ENCODE measurements around the gene CFAP77.

The CFAP77 gene

DNA sequence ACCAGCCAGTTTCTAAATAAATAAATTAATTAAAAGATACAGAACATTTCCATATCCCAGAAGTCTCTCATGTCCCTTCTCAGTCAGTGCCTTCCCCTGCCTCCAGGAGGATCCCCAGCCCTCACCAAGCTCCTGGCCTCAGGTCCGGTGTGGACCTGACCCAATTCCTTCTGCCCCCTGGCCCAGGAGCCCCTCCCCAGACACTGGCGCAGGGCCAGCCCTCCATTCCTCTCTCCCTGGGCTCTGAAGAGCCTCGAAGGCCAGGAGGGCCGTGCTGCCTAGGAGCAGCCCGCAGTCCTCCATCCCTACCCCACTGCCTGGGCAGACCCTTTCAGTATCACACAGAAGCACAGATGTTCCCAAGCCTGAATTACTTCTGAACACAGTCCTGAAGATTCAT, 110.6 kb downstream of the CFAP77 start:
- no peak for DNase-seq

DNA sequence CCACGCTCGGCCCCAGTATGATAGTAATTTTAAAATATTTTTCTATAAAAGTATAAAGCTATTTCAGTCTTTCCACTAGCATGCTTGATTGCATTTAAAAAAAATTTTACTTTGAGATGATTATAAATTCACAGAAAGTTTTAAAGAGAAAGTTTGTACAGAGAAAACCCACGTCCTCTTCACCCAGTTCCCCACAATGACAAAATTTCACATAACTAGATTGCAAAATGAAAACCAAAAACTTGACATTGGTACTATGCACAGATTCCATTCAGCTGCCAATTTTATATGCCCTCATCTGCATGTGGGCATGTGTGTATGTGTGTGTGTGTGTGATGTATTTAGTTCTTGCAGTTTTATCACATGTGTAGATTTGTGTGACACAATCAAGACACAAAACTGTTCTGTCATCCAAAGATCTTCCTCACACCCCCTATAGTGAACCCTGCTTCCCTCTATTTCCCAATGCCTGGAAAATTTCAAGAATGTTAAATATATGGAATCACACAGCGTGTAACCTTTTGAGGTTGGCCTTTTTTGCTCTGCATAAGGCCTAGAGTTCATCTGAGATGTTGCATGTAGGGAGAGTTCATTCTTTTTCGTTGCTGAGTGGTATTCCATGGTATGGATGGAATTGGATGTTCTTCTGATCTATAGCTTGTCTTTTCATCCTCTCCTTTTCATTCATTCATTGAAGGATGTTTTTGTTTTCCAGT, 115.5 kb downstream of the CFAP77 start:
- no peak for DNase-seq

DNA sequence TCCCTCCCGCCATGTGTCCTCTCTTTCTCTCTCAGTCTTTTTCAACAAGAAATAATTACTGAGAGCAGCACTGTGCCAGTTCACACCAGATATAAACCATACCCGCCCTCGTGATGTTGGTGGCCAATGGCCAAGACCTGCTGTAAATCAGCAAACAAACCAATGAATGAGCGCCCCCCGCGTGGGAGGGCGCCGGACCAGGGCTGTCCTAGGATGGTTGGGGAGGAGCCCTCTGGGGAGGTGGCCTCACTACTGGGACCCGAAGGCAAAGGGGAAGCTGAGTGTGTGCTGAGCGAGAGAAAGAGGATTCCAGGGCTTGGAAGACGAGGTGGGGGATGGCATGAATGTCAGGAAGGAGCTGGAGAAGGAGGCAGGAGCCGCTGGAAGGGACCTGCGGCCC, 121.2 kb downstream of the CFAP77 start:
- DNase-seq: no peak

DNA sequence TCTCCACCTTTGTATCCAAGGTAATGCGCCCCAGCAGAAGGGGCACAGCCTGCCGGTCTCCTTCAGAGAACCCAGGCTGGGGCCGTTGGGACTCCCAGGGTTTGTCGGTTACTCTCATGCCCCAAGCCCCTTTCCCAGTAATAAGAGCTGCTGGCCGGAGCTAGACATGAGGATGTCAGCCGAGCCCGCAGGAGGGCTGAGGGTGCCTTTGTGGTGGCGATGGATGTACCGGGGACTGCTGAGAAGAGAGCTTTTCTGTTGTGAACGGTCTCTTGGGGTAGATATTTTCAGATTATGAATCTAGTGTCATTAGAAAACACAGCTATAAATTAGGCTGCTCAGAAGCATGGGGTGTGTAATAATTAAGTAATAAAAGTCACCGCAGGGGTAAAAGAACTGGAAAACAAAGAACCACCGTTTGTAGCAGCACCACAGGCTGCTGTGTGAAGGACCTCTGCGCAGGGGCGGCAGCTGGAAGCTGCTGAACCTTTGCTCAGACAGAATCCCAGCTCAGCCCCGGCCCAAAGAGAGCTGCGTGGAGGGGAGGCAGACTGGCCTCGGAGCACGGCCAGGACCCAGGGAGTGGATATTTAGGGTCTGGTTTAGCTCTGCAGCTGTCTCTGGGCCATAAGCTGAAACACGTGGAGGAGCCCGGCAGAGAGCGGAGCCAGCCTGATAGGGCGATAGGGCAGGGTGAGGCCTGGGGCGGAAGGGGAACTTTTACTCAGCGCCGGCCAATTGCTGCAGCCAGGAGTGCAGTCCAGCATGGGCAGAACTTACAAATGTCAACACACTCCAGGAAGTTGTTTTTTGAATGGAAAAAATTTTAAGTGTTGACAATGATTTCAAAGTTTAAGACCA, 121.9 kb downstream of the CFAP77 start:
- no peak for DNase-seq

DNA sequence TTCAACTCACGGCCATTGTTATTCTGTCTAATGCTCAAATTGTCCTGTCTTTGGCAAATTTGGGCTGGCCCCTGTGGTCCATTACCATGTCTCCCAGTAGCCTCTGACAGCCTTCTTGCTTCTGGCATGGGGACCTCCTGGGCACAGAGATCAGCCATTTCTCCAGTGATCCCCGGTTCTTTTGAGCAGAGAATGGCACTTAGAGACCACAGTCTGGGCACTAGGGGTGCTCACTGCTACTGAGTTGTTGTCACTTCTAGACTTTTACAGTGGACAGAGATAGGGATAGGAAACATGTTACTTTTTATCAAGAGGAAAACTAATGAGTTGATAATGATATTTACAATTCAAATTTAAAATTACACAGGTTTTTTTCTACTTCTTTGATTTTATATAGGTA, 124.8 kb downstream of the CFAP77 start:
- no peak for DNase-seq

DNA sequence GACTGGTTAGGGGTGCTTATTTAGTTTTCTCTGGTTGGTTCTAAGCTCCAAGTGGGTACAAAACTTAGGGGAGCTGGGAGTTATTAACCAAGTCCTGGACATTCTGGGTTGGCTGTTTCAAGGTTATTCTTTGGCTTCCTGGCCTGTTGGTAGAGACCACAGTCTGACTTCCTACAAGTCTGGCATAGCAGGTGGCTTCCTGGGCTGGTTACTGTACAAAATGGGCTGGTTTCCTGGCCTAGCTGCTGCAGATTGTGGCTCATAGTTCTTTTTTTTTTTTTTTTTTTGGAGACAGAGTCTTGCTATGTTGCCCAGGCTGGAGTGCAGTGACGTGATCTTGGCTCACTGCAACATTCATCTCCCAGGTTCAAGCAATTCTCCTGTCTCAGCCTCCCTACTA, 126.1 kb downstream of the CFAP77 start:
- DNase-seq: no peak

DNA sequence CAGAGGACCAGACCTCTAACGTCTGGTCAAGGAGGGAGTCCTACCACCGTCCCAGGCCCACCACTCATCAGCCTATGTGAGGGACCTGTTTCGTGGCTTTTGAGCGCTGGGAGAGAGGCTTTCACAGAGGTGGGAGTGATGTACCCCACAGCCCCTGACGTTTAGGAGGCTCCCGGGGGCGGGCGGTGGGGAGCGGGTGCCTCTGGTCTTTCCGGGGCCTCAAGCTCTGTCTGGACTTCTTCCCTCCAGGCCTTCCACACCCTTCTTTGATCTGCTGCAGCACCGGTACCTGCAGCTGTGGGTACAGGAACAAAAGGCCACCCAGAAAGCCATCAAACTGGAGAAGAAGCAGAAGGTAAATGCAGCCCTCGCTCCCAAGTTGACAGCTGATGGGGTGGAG, 127.3 kb downstream of the CFAP77 start:
- no peak for DNase-seq

DNA sequence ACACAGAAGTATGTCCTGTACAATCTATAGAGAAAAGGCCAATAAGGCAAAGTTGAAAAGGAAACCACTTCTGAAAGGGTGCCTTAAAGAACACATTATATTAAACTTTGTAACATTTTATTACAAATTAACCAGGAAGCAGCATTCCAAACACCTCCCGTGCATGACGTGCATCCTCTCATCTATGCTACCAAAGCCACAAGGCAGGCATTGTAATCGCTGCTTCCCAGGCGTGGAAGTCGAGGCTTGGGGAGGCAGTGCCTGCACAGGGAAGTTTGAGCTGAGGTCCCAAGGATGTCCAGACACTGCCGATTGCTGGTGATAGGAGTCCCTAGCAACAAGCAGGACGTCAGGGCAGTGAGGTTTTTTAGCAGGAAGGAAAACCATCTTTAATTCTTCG, 128.1 kb downstream of the CFAP77 start:
- no peak for DNase-seq

DNA sequence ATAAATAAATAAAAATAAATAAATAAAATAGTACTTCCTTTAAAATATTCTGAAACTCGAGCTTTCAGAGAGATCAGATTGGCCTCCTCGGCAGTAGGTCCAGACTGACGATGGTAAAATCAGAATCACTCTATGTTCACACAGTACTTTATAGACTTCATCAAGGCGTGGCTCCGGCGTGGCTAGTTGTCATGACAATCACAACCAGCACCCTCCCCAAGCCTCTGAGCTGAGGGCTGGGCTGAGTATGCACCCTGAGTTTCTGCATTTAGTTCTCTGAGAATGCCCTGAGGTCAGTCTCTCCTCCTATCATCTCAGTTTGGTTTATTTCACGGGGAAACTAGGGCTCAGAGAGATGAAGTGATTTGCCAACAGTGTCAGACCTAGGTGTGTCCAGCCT, 129.1 kb downstream of the CFAP77 start:
- no peak for DNase-seq

DNA sequence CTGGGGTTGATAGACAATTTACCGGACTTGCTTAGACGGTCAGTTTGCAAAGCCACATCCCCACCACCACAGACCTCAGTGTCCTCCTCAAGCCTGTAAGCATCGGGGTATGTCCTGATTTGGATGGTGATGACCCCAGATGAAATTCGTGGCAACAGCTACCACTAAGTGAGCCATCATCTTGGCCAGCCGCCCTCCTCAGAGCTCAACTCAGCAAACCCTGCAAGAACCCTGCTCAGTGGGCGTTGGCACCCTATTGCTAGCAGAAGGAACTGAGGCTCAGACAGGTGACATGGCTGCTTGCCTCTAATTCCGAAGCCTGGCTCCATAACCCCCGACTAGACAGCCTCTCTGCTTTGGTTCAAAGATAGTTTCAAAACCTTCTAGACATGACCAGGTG, 131.0 kb downstream of the CFAP77 start:
- no peak for DNase-seq

DNA sequence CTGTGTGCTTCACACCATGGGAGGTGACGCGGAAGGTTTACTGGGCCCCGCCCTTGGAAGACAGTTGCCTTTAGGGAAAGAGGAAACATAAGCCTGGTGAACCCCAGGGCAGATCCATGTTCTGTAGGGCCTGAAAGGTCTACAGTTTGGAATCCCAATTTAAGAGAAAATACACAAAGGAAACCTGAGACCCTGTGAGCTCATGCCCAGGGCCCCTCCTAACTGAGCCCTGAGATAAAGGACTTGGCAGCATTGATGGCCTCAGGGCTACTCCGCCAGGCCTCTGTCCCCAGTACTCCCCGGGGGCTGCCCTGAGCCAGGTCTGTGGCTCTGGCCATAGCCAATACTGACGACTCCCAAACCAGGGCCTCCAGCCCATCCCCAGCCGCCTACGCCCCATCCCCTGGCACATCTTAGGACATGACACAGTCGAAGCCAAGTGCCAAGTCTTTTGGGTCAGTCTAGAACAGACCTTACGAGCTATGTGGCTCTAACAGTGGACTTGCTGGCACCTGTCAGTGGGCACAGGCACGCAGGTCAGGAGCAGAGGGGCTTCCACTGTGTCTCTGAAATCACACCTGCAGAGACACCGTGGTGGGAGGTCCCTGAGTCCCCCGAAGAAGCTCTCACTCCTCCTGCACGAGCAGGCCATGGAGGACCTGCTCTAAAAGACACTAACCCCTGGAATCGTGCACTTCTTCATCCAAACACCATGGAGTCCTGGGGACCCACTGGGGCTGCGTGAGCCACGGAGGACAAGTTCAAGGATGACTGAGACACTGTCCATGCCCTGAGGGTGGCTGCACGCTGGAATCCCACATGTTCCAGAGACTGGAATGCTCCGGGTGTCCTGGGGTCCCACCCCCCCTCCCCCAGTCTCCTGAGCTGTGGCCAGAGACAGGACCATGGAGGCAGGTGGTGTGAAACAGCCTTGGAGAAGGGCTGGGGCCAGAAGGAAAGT, 132.1 kb downstream of the CFAP77 start:
- DNase-seq: no peak

DNA sequence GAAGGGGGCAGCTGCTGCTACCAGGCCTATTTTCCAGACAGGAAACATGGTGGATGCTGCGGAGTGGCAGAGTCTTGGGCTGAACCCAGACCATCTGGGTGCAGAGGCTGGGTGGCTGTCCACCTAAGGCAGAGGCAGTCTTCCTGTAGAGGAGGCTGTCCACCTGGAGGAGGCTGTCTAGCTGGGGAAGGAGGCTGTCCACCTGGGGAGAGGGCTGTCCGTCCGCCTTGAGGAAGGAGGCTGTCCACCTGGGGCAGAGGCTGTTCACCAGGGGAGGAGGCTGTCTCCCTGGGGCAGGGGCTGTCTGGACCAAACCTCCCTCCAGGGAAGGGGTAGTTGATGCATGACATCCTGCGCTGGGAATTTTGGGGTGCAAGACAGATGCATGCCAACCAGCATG, 133.2 kb downstream of the CFAP77 start:
- no peak for DNase-seq

DNA sequence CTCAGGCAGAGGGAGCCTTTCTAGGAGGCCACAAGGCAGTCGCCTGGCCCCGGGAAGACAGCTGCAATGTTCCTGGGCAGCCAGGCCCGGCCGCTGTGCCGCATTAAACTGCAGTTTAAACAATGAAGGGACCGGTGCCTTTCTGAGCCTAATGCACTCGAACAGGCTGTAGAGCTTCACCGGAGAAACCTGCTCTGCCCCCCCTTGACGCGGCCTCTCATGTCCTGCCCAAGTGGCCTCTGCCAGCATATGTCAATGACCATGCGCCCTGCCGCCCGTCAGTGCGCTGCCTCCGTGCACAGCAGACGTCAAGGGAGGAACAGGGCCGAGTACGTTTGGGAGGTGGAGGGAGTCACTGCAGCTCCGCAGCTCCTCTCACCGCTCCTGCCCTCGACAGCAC, 133.9 kb downstream of the CFAP77 start:
- DNase-seq: no peak

DNA sequence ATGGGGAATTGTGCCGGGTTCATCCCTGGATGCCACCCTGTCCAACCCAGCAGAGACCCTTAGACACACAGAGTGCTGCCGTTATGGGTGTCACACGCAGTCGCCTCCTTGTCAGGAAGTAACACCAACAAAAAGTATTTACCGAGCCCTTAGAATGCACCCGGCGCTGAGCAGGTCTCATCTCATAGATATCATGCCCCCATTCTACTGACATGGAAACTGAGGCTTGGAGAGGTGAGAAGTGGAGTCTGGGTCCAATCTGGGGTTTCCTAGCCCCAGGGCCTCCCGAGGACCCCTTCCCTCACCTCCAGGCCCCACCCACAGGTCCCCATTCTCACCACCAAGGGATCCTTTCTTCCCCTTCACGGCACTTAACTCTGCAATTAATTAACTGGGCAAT, 135.6 kb downstream of the CFAP77 start:
- no peak for DNase-seq

DNA sequence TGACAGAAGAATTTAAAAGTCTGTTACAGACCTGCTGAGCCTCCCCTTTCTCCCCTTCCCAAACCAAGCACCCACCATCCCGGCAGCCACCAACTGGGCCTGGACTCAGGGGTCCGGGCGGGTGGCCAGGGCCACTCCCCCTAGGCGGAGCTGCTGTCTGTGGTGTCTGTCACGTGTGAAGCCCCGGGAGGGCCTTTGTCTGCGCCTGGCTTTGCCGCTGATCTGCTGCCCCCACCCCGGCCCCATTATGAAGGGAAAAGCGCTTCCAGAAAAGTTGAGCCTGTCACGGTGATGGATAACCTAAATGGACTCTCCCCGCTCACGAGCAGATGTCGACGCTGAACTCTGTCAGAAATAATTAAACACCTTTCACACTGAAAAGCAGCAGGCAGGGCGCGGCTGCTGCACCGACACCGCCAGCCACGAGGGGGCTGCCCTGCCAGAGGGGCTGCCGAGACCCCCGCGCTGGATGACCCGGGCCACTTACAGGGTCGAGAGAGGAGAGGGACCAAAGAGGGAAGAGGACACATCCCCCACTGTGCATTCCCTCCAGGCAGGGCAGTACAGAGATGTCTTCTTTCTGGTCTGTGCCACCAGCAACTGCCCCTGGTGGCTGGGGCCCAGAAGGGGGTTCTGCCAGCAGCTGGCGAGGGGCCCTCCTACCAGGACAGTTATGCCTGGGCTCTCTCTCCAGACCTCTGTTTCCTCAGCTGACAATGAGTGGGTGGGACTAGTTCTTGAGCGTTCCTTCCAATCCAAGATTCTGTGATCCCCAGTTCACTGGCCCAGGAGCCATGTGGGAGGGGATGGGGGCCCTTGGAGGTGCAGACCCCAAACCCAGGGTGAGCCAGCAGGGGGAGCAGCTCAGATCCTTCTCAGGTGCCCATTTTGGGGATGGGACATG, 136.4 kb downstream of the CFAP77 start:
- DNase-seq: no peak

DNA sequence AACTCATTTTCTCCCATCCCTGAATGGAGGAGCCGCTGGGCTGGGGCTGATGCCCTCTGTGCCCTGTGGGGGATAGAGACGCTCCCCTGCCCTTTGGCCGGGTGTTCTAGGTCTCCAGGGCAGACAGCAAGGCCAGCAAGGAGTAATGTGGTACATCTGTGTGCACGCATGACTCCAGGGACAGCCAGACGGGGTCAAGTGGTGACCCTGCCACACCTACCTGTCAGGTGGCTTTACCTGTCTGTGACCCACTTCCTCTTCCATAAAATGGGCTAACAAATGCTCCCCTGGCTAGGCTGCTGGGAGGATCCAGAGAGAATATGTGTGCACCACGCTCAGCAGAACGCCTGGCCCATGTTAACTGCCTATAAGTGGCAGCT, 137.0 kb downstream of the CFAP77 start:
- DNase-seq: no peak

DNA sequence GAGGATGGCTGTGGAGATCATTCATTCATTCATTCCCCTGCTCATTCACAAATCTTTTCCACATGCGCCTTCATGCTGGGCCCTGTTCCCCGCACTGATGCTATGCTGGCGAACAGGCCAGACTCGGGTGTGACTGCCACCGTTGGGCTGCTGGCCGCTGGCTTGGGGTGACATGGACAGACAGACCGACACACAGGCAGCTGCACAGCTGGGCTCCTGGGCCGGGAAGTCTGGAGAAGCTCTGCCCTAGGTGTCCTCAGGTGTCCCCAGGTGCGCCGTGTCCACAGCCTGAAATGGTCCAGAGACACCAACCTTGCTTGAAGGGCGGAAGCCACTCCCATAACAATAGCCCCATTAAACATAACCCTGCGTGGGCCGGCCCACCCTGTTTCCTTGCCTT, 137.4 kb downstream of the CFAP77 start:
- DNase-seq: no peak

DNA sequence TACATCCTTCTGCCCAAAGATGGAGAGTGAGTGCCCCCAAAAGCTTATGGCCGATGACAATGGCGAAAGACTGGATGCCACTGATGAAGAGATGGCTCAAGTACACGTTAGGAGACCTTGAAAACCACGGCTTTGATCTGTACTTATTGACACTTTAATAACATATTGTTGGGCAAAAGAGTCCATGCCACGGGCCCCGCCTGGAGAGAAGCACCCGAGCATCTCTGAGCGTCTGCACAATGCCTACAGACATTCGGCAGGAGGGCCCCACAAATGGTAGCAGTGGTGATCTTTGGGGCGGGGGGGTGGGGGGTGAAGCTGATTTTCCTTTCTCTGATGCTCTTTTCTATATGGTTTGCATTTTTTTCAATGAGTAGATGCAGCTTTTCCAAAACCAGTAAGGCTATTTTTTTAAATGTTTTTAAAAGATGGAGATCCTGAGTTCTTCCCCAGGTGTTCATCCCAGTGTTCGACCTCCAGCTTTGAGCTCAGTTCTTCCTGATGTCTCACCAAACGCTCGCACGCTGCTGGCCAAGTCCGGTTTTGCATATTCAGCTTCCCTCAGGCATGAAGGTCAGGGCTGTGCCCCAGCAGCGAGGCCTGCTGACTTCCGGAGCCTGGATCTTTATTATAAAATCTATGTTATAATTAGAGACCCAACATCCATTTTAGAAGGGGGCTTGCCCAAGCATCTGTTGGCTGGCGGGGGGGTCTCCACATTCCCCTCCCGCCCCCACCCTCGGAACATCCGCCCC, 138.1 kb downstream of the CFAP77 start:
- no peak for DNase-seq

DNA sequence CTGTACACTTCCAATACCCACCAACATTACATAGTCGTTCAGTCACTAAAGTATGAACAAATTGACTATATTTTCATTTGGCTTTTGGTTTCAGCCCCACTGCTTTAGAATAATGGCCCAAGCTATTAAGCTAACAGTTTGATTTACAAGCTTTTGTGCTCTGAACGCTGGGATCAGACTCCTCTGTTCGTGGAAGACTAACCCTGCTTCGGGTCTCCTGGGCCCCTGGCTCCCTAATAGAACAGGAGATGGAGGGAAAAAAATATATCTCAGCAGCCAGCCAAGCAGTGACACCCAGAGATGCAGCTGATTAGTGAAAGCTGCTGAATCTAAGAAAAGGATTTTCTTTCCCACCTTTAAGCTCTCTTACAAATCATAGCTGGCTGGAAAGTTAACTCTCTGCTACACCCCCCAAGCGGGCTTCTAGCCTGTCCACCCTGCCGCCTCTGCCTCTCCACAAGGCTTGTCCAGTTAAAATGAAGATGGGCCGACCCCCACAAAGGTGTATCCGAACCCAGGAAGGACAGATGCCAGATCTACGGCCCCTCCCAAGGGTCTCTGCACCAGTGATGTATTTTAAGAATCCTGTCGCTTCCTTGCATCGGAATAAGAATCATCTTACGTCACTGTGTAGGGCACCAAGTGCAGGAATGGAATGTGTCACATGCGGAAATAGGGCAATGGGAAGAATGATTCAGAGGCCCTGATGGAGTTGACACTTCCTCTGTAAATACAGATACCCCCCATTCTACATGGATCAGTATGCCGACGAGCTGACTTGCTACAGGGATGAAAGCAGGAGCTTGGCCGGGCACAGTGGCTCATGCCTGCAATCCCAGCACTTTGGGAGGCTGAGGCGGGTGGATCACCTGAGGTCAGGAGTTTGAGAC, 139.0 kb downstream of the CFAP77 start:
- no peak for DNase-seq

DNA sequence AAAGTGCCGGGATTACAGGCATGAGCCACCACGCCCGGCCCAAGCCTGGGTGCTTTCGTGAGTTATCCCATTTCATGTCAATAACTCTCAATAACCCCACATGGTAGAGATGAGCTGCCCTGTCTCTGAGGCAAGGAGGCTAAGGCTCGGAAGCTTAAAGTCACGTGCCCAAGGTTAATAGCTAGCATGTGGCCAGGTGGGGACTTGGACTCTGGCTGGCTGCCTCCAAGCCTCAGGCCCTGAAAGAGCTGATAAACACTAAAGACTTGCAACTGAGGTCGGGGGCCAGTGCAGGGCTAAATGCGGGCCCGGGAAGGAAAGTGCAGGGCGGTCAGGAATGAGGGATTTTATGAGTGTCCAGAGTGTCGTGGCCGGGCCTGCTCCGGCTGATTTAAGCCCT, 141.5 kb downstream of the CFAP77 start:
- no peak for DNase-seq

DNA sequence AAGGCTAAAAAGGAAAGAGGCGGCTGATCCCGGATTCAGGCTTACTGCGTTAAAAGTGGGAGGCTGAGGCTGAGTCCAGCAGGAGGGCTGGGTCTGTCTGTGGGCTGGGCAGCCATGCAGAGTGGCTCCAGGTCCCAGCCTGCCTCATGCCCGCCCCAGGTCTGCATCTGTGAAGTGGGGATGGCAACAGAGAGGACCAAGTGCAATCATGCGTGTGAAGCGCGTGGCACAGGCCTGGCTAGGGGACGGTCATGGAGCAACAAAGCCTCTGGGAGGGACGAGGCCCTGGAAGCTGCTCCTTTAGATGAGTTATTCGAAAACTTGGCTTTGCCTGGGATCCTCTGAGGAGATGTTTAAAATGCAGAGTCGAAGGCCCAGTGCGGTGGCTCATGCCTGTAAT, 142.0 kb downstream of the CFAP77 start:
- no peak for DNase-seq
